ES-I3 (cell line): Measurements from ENCODE around the gene VASP.

ENCODE experiments used
- H3K36me3 ChIP-seq: 2 replicates; pipeline ENCODE4 v1.6.1; 2013; ENCODE audit warnings: mild to moderate bottlenecking, low read length, control low read depth, moderate library complexity; ENCODE audit not compliant: insufficient read depth
- H3K4me1 ChIP-seq: 2 replicates; pipeline ENCODE4 v1.6.1; 2013; ENCODE audit warnings: mild to moderate bottlenecking, control low read depth, low read length; ENCODE audit not compliant: insufficient read depth
- H3K9ac ChIP-seq: 2 replicates; pipeline ENCODE4 v1.6.1; 2013; ENCODE audit warnings: low read depth, mild to moderate bottlenecking, low read length, moderate library complexity
- H3K9me3 ChIP-seq: 2 replicates; pipeline ENCODE4 v1.6.1; 2013; ENCODE audit warnings: mild to moderate bottlenecking, low read length, moderate library complexity; ENCODE audit not compliant: control insufficient read depth, insufficient read depth

The VASP gene

DNA sequence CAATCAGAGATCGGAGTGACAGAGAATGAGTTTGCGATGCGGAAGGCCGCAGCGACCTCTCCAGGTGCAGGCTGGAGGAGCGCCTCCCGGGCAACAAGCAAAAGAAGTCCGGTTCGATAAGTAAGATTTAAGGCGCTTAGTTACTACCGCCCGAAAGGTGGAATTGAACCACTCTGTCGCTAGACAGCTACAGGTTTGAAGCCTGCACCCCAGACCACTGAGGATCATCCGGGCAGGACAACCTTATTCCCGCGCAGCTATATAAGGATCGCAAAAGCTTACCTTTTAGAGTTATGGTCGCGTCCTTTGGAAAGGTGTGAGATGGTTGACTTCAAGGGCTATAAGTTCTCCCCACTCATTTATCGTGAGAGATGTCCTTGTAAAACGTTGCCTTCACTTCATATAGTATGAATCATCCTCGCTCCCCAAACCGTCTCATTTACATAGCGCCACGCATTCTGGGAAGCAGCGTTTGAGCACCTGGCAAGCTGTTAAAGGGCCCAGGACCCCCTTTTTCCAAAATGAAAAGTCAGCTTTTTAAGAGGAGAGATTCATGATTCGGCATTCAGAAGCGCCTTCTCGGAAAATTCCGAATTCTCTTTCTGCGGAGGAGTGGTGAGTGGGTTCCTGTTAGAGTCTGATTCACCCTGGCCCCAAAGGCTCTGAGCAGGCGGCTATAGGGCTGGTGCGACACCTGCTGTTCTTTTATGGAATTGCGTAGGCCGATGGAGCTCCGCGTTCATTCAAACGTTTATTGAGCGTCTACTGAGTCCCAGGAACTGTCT lies 28.6 kb upstream of the VASP start:
- Histone ChIP-seq H3K4me1 (no peaks in the 10 kb centered on the region), H3K36me3 (no peaks in the 10 kb centered on the region), H3K9me3 (no peaks in the 10 kb centered on the region), H3K9ac (peak overlapping the region; percentile 81)

DNA sequence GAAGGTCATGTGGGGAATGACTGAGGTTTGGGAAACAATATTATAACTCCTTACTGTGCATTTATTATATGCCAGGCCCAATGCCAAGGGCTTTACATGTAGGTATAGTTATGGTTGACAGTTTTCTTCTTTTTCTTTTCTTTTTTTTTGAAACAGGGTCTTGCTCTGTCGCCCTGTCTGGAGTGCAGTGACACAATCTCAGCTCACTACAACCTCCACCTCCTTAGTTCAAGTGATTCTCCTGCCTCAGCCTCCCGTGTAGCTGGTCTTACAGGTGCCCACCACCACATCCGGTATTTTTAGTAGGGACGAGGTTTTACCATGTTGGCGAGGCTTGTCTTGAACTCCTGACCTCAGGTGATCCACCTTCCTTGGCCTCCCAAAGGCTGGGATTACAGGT lies 24.2 kb upstream of the VASP start:
- H3K9me3 ChIP-seq: no peaks in the 10 kb centered on the region
- H3K36me3 ChIP-seq: no peaks in the 10 kb centered on the region
- no peaks in the 10 kb centered on the region for H3K4me1 ChIP-seq
- no peak overlapping the region for H3K9ac ChIP-seq

DNA sequence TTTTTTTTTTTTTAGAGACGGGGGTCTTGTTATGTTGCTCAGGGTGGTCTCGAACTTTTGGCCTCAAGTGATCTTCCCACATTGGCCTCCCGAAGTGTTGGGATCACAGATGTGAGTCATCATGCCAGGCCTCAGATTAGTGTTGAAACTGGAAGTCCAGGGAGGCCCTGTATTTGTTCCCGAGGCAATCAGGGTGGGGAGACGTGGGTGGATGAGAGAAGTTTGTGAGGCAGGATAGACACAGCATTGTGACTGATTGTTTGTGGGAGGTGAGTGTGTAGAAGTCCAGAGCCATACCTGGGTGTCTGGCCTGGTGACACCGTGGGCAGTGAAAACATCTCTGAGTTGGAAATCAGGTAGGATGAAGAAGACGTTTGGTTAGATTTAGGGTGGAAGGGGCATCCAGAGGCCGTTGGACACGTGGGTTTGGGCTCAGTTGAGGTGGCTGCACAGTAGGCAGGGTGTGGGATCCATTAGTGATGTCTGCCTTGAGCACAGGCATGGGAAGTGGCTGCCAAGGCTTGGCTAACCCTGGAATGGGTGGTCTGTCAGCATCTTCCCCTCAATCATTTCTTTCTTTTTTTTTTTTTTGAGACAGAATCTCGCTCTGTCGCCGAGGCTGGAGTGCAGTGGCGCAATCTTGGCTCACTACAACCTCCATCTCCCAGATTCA lies 22.9 kb upstream of the VASP start:
- Histone ChIP-seq H3K36me3 (no peaks in the 10 kb centered on the region), H3K4me1 (no peaks in the 10 kb centered on the region), H3K9ac (no peak overlapping the region), H3K9me3 (no peaks in the 10 kb centered on the region)

DNA sequence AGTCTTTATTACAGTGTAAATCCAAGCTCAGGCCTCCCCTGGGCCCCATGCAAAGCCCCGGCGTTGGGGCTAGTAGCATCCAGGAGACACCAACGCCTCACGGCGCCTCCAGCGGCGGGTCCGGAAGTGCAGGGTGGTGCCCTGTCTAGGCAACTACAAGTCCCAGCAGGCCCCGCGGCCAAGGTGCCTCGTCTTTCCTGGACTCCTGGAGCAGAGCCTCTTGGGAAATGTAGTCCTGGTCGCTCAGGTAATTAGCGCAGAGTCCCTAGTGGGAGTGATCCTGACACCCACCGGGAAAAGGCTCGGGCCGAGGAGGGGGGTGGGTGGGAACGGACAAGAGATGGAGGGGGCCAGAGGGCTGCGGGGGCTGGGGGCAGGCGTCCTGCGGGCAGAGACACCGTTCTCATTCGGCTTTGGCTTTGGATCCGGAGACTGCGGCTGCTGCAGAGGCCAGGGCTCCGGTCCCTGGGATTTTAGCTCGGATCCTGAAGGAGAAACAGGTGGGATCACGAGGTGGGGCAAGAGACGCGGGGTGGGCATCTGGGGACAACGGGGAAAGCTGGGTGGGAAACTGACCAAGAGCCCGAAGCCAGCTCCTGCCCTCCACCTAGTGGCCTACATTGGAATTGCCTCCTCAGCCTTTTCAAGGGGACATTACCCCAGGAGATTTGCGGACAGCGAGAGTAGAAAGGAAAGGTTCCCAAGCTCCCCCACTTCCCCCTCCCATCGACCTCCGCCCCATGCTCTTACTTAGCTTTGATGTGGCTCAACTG lies 21.8 kb upstream of the VASP start:
- peak overlapping the region; percentile 40 for H3K9ac ChIP-seq
- H3K4me1 ChIP-seq: no peaks in the 10 kb centered on the region
- H3K36me3 ChIP-seq: no peaks in the 10 kb centered on the region
- no peaks in the 10 kb centered on the region for H3K9me3 ChIP-seq

DNA sequence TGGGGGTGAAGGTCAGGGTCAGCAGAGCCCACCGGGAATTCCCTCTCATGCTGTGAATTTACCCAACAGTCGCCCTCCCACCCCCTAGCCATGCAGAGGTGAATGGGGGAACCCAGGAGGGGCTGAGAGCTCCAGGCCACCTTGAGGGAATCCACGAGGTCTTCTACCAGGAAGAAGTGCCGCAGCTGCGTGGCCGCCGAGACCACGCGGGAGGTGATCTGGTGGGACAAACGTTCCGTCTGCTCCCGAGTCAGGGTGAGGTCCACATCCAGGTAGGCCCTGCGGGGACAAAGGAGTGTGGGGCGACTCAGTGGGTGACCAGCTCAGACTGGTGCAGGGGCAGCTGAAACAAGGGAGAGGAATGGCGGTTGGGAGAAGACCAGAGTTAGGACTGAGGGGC lies 18.6 kb upstream of the VASP start:
- Histone ChIP-seq H3K4me1 (no peaks in the 10 kb centered on the region), H3K36me3 (no peaks in the 10 kb centered on the region), H3K9me3 (no peaks in the 10 kb centered on the region), H3K9ac (no peak overlapping the region)

DNA sequence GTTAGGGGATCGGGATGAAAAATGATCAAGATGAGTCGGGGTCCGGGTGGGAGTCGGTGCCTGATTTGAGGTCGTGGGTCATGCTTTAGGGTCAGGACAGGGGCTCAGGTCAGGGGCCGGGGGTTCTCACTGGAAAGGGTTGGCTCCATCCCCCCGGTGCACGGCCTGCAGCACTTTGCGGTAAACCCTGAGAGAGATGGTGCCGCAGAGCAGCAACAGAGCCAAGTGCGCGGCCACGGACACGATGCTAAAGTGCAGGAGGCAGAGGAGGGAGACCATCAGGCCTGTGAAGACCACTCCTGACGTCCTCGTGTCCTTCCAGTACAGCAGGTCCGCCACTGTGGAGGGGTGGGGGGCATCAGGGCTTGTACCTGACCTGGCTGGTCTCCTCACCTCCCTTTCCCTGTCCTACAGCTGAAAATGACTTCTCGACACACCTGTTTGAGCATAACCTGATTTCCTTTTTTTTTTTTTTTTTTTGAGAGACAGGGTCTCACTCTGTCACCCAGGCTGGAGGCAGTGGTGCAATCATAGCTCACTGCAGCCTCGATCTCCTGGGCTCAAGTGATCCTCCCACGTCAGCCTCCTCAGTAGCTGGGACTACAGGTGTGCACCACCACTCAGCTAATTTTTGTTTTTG lies 17.9 kb upstream of the VASP start:
- Histone ChIP-seq H3K36me3 (no peaks in the 10 kb centered on the region), H3K9me3 (no peaks in the 10 kb centered on the region), H3K4me1 (no peaks in the 10 kb centered on the region), H3K9ac (no peak overlapping the region)

DNA sequence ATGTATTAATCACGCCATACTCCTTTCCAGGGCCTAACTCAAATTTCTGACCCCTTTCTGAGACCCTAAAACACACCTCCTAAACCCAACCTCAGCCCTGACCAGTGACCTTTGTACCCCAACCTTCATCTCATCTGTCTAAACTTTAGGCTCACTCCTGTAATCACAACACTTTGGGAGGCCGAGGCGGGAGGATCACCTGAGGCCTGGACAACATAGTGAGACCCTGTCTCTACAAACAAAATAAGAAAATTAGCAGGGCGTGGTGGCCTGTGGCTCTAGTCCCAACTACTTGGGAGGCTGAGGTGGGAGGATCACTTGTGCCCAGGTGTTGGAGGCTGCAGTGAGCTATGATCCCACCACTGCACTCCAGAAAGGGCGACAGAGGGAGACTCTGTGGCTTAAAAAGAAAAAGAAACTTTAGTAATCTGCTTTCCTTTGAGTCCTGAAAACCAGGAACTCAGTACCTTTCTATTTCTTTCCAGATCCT lies 15.1 kb upstream of the VASP start:
- H3K4me1 ChIP-seq: no peaks in the 10 kb centered on the region; the same call in 1 of the 2 replicates
- H3K9ac ChIP-seq: peak overlapping the region; percentile 79; the same call in 1 of the 2 replicates
- H3K36me3 ChIP-seq: no peaks in the 10 kb centered on the region
- H3K9me3 ChIP-seq: no peaks in the 10 kb centered on the region

DNA sequence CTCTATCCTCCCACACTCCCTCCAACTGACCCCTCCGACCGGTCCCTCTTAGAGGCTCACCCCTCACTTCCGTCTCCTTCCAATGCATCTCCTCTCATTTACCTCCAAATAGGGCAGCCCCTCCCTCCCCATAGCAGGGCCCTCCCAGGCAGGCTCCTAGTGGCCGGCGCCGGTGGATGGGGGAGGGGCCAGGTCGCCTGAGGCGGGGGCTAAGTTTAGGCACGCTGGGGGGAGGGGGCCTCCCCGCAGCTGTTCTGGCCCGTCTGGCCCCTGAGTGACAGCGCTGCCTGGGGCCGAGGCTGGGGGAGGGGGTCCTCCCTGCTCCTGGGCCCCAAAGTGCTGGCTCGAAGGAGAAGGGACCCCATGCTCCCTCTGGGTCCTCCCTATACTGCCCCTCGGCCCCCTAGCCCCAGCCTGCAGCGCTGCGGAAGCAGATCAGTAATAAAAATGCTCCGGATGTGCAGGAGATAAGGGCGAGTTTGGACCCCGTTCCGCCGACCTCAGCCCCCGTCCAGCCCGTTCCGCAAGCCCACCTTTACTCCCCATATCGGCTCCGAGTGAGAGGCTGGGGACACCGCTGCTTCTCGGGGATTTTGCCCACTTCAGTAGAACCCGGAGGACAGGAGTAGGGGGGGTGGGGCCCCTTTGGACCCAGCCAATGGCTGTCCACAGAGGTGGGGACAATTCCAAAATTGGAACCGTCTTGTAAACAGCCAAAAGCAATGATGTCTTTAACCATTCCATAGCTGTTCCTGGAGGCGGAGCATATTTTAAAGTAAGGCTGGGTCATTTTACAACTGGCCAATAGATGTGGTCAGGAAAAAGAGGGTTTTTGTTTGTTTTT lies 14.4 kb upstream of the VASP start:
- no peaks in the 10 kb centered on the region for H3K36me3 ChIP-seq
- H3K9ac ChIP-seq: peak overlapping the region; percentile 79
- H3K9me3 ChIP-seq: no peaks in the 10 kb centered on the region
- no peaks in the 10 kb centered on the region; the same call in 1 of the 2 replicates for H3K4me1 ChIP-seq

DNA sequence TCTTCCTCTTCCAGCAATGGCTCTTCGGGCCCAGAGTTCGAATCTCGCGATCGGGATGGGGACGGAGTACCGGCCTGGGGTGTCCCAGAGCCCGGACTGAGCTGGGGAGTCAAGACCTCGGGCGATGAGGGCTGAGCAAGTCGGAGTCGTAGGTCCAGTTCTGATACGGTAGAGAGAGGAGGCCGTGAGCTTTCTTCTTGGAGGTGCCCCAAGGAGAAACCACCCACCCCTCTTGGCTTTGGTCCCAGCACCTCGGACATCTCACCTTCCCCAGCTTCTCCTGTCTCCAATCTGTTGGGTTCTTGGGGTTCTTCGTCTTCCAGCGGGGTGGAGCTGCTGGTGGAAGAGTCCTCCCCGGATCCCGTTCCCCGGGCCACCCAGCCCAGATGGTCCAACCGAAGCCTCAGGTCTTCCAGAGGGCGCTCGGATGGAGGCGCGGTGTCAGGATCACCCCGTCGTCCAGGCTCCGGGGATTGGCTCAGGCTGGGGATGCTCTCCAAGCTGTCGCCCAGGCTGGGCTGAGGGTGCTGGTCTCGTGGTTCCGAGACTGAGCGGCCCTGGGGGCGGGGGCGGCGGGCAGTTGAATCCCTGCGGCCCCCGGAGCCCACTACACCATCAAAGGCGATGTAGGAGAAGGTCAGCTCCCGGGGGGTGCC lies 12.9 kb upstream of the VASP start:
- Histone ChIP-seq H3K9ac (no peak overlapping the region), H3K4me1 (no peaks in the 10 kb centered on the region; the same call in 1 of the 2 replicates), H3K36me3 (no peaks in the 10 kb centered on the region), H3K9me3 (no peaks in the 10 kb centered on the region)

DNA sequence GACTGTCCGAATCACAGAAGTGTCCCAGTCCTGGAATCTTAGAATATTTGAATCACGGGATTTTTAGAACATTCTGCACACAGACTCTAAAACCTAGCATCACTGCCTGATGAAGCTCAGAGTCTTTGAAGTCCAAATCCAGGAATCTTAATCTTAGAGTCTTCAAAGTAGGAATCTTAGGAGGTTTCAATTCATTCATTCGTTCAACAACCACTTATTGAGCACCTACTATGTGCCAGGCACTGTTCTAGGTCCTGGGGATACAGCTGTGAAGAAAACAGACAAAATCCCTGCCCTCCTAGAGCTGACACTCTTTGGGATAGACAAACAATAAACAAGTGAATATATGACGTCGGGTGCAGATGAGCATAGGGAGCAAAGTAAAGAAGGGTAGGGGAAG lies 12.1 kb upstream of the VASP start:
- H3K4me1 ChIP-seq: no peaks in the 10 kb centered on the region; the same call in 1 of the 2 replicates
- H3K9me3 ChIP-seq: no peaks in the 10 kb centered on the region
- no peak overlapping the region for H3K9ac ChIP-seq

DNA sequence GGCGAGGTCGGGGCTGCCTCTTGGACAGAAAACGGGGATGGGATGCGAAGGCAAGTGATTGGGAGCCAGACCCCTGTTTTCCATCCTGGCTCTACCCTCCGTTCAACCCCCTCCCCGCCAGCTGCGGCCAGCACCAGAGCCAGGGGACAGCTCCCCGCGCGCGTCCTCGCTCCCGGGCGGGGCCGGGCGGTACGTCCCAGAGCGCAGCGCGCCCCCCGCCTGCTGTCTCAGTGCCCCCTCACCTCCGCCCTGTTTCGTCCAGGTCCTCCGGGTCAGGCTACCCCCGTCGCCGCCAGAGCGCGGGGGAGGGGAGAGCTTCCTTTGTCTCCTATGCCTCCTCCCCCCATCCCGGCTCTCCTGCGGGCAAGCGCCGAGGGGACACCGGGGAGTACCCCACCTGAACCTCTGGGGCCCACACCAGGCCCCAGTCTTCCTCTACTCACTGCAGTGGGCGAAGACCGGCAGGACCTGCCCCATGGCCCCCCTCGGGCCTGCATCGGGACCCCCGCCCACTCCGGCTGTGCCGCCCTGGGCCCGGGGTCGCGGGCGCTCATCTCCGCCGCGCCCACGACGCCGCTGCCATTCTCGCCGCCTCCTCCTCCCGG lies 10.8 kb upstream of the VASP start:
- no peaks in the 10 kb centered on the region for H3K9me3 ChIP-seq
- peak overlapping the region; percentile 83 for H3K9ac ChIP-seq
- H3K36me3 ChIP-seq: no peaks in the 10 kb centered on the region
- H3K4me1 ChIP-seq: peaks cover 7% of the 10 kb centered on the region; the same call in 1 of the 2 replicates

More for the DNA sequence above, 12.1 kb upstream of the VASP start:
- no peaks in the 10 kb centered on the region for H3K36me3 ChIP-seq

DNA sequence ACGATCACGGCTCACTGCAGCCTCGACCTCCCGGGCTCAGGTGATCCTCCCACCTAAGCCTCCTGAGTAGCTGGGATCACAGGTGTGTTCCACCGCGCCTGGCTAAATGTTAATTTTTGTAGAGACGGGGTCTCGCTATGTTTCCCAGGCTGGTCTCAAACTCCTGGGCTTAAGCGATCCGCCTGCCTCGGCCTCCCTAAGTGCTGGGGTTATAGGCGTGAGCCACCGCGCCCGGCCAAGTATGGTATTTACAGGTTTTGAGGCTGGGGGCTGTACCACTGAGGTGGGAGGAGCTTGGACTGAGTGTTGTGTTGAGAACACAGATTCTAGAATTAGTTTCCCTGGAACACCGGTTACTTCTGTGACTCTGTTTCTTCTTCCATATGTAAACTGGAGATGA lies 9.5 kb upstream of the VASP start:
- no peaks in the 10 kb centered on the region for H3K36me3 ChIP-seq
- H3K9ac ChIP-seq: peak overlapping the region; percentile 59; the same call in 1 of the 2 replicates
- H3K9me3 ChIP-seq: no peaks in the 10 kb centered on the region
- peaks cover 10% of the 10 kb centered on the region; the same call in 1 of the 2 replicates for H3K4me1 ChIP-seq
